Measurements from ENCODE around the gene PIN1. TPM values are rescaled to one million over a fixed set of nuclear protein-coding genes. Genes with fewer than 3 reads are reported as not detected.

The PIN1 gene
- total and polyA plus RNA-seq, 2 of the 13 experiments (the other 11 are each of a cell fraction or from before 2014, with no cell fraction given), result 31.9 to 72.0 TPM

DNA sequence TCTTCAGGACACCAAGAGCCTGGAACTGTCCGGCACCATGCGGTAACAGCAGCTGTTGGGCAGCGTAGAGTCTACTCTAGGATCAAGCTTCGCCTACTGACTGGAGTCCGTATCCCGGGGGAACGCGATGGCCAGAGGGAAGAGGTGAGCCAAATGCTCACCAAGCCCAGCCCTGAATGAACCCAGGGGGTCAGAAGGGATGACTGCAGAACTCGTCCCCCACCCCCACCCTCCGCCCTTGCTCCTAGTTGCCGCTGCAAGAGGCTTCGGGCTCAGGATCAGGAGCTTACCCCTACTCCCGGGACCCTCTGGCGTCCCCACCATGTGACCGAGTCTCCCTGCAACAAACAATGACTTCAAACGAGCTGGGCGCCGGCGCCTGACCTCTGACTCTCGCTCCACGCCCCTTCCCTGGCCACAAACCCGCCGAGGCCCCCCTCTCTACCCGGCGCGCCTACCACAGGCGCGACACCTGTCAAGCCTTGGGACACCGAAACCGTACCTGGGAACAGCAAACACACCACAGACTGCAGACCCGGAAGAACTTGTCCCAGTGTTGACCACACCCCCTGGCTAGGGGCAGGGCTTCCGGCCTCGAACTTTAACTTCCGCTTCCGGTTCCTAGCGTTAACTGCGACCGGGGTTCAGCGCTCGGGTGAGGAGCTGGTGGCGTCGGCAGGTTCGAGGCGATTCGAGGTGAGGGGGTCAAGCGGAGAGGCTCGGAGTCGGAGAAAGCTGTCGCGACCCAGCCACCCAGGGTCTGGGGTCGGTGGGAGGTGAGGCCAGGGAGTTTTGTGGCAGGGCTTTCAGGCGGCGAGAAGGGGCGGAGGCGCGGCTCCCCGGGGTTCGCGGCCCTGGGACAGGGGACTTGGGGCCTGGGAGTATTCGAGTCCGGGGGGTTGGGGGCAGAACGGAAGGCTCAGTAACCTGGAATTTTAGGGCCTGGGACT, 7.6 kb upstream of the PIN1 start, which contains the start of gene UBL5 (continued):
- no peak for TF ChIP-seq ATF7 (IDR thresholded peaks at IDR 0.05)
- TF ChIP-seq ATF7 (CRISPR knock-in tag; IDR thresholded peaks at IDR 0.05), result 0 out of 2 replicates have a peak, but pooled peaks have one; percentile 13
- TF ChIP-seq ZNF558 (CRISPR knock-in tag; IDR thresholded peaks at IDR 0.05; ENCODE audit: borderline replicate concordance), result peak; percentile 38; the same call in 1 of the 2 replicates
- TF ChIP-seq ZNF468 (CRISPR knock-in tag; IDR thresholded peaks at IDR 0.05), result no peak
- TF ChIP-seq ZSCAN30 (CRISPR knock-in tag; IDR thresholded peaks at IDR 0.05), result no peak
- TF ChIP-seq, protein P1, sequence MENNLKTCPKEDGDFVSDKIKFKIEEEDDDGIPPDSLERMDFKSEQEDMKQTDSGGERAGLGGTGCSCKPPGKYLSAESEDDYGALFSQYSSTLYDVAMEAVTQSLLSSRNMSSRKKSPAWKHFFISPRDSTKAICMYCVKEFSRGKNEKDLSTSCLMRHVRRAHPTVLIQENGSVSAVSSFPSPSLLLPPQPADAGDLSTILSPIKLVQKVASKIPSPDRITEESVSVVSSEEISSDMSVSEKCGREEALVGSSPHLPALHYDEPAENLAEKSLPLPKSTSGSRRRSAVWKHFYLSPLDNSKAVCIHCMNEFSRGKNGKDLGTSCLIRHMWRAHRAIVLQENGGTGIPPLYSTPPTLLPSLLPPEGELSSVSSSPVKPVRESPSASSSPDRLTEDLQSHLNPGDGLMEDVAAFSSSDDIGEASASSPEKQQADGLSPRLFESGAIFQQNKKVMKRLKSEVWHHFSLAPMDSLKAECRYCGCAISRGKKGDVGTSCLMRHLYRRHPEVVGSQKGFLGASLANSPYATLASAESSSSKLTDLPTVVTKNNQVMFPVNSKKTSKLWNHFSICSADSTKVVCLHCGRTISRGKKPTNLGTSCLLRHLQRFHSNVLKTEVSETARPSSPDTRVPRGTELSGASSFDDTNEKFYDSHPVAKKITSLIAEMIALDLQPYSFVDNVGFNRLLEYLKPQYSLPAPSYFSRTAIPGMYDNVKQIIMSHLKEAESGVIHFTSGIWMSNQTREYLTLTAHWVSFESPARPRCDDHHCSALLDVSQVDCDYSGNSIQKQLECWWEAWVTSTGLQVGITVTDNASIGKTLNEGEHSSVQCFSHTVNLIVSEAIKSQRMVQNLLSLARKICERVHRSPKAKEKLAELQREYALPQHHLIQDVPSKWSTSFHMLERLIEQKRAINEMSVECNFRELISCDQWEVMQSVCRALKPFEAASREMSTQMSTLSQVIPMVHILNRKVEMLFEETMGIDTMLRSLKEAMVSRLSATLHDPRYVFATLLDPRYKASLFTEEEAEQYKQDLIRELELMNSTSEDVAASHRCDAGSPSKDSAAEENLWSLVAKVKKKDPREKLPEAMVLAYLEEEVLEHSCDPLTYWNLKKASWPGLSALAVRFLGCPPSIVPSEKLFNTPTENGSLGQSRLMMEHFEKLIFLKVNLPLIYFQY (CRISPR knock-in tag; IDR thresholded peaks at IDR 0.05; ENCODE audit: borderline replicate concordance), result no peak; the same call in none of the 2 replicates
- TF ChIP-seq FOXK2 (IDR thresholded peaks at IDR 0.05), result peak; percentile 80
- TF ChIP-seq SP140L (CRISPR knock-in tag; IDR thresholded peaks at IDR 0.05; ENCODE audit: borderline replicate concordance), result no peak
- TF ChIP-seq ZNF788 (CRISPR knock-in tag; IDR thresholded peaks at IDR 0.05; ENCODE audit: borderline replicate concordance), result peak; percentile 66; the same call in 1 of the 2 replicates
- 0 out of 2 replicates have a peak, but pooled peaks have one; percentile 66 for TF ChIP-seq PCBP1 (IDR thresholded peaks at IDR 0.05; ENCODE audit: borderline replicate concordance, low read depth, low read length)
- TF ChIP-seq, protein P2, sequence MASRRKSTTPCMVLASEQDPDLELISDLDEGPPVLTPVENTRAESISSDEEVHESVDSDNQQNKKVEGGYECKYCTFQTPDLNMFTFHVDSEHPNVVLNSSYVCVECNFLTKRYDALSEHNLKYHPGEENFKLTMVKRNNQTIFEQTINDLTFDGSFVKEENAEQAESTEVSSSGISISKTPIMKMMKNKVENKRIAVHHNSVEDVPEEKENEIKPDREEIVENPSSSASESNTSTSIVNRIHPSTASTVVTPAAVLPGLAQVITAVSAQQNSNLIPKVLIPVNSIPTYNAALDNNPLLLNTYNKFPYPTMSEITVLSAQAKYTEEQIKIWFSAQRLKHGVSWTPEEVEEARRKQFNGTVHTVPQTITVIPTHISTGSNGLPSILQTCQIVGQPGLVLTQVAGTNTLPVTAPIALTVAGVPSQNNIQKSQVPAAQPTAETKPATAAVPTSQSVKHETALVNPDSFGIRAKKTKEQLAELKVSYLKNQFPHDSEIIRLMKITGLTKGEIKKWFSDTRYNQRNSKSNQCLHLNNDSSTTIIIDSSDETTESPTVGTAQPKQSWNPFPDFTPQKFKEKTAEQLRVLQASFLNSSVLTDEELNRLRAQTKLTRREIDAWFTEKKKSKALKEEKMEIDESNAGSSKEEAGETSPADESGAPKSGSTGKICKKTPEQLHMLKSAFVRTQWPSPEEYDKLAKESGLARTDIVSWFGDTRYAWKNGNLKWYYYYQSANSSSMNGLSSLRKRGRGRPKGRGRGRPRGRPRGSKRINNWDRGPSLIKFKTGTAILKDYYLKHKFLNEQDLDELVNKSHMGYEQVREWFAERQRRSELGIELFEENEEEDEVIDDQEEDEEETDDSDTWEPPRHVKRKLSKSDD (CRISPR knock-in tag; IDR thresholded peaks at IDR 0.05; ENCODE audit: low read depth), result no peak
- TF ChIP-seq, protein P3, sequence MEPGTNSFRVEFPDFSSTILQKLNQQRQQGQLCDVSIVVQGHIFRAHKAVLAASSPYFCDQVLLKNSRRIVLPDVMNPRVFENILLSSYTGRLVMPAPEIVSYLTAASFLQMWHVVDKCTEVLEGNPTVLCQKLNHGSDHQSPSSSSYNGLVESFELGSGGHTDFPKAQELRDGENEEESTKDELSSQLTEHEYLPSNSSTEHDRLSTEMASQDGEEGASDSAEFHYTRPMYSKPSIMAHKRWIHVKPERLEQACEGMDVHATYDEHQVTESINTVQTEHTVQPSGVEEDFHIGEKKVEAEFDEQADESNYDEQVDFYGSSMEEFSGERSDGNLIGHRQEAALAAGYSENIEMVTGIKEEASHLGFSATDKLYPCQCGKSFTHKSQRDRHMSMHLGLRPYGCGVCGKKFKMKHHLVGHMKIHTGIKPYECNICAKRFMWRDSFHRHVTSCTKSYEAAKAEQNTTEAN (CRISPR knock-in tag; conservative IDR thresholded peaks at IDR 0.05), result no peak
- TF ChIP-seq, protein P4, sequence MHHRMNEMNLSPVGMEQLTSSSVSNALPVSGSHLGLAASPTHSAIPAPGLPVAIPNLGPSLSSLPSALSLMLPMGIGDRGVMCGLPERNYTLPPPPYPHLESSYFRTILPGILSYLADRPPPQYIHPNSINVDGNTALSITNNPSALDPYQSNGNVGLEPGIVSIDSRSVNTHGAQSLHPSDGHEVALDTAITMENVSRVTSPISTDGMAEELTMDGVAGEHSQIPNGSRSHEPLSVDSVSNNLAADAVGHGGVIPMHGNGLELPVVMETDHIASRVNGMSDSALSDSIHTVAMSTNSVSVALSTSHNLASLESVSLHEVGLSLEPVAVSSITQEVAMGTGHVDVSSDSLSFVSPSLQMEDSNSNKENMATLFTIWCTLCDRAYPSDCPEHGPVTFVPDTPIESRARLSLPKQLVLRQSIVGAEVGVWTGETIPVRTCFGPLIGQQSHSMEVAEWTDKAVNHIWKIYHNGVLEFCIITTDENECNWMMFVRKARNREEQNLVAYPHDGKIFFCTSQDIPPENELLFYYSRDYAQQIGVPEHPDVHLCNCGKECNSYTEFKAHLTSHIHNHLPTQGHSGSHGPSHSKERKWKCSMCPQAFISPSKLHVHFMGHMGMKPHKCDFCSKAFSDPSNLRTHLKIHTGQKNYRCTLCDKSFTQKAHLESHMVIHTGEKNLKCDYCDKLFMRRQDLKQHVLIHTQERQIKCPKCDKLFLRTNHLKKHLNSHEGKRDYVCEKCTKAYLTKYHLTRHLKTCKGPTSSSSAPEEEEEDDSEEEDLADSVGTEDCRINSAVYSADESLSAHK (CRISPR knock-in tag; IDR thresholded peaks at IDR 0.05; ENCODE audit: borderline replicate concordance), result 0 out of 2 replicates have a peak, but pooled peaks have one; percentile 70
- TF ChIP-seq ZNF674 (CRISPR knock-in tag; IDR thresholded peaks at IDR 0.05; ENCODE audit: low read depth), result no peak
- peak; percentile 78 for TF ChIP-seq ZNF709 (CRISPR knock-in tag; IDR thresholded peaks at IDR 0.05)
